OCI-LY1 (cell line): ENCODE data around the gene AP1G2.
"Not testable (repeated sequence)": the region's sequence is repeated elsewhere in the genome, so short reads cannot be mapped to it uniquely, and the experiment has no call there.

ENCODE experiments used
- CTCF ChIP-seq: fragments of 200-600 bp; sonication (generic), shearing (Covaris generic); IDR thresholded peaks from 2 replicates; pipeline ENCODE4 v1.5.1; 2017; ENCODE audit warnings: mild to moderate bottlenecking, antibody characterized with exemption, low read length, moderate library complexity, mixed read lengths
- EZH2 ChIP-seq: fragments of 200-600 bp; sonication (generic), shearing (Covaris generic); IDR thresholded peaks from 2 replicates; pipeline ENCODE4 v1.8.0; 2017; ENCODE audit warnings: borderline replicate concordance, mixed run types, mild to moderate bottlenecking, antibody characterized with exemption, low read length, moderate library complexity, mixed read lengths

GRCh38 chr14:23609411-23610089 is 42.0 kb upstream of the AP1G2 start:
- TF ChIP-seq EZH2, CTCF: not testable (repeated sequence)
